Gastroesophageal sphincter (tissue), 4 donors: ENCODE results near the gene ZCCHC14. TPM values are rescaled to one million over a fixed set of nuclear protein-coding genes. Genes with fewer than 3 reads are reported as not detected.
"Not testable (repeated sequence)": the region's sequence is repeated elsewhere in the genome, so short reads cannot be mapped to it uniquely, and the experiment has no call there.

Source experiments
- ATAC-seq: fragments of 150-250 bp; one replicate; pipeline ENCODE4 v1.9.1; 2016; ENCODE audit warnings: mild to moderate bottlenecking, moderate library complexity
- H3K27ac ChIP-seq, 4 donors: fragments of 200-600 bp; sonication (generic) in 3 of 4; 1 replicate in 3 of 4; 2 replicates in 1 of 4; pipeline ENCODE4 v1.5.1; 2016 to 2019
- H3K27me3 ChIP-seq: fragments of 200-600 bp; sonication (generic); one replicate; pipeline ENCODE4 v1.5.1; 2019
- H3K36me3 ChIP-seq, 2 donors: fragments of 200-600 bp; sonication (generic); one replicate each; pipeline ENCODE4 v1.5.1; 2019; ENCODE audit warnings: control low read depth in 1 of 2
- H3K4me1 ChIP-seq, 3 donors: fragments of 200-600 bp; sonication (generic); 1 replicate in 2 of 3; 2 replicates in 1 of 3; pipeline ENCODE4 v1.5.1; 2016 to 2019; ENCODE audit warnings: control low read depth in 2 of 3
- H3K4me3 ChIP-seq, 2 donors: fragments of 200-600 bp; sonication (generic); one replicate each; pipeline ENCODE4 v1.5.1; 2019; ENCODE audit warnings: mild to moderate bottlenecking in 1 of 2, moderate library complexity in 1 of 2
- H3K9me3 ChIP-seq, 3 donors: fragments of 200-600 bp; sonication (generic); one replicate each; pipeline ENCODE4 v1.5.1; 2017 to 2019; ENCODE audit warnings: control low read depth in 2 of 3
- EP300 ChIP-seq: sonication (generic); formaldehyde crosslinking; IDR thresholded peaks from one replicate; pipeline ENCODE4 v1.6.1; 2017; ENCODE audit warnings: antibody characterized with exemption, mild to moderate bottlenecking
- POLR2A ChIP-seq, 2 donors: fragments of 450-650 bp; IDR thresholded peaks; one replicate each; pipeline ENCODE4 v1.6.1; 2017; ENCODE audit warnings: antibody characterized with exemption in 2 of 2, mild to moderate bottlenecking in 2 of 2, moderate library complexity in 1 of 2
- POLR2AphosphoS5 ChIP-seq: sonication (generic); formaldehyde crosslinking; IDR thresholded peaks from one replicate; pipeline ENCODE4 v1.6.1; 2017; ENCODE audit warnings: antibody characterized with exemption
- WGBS, 2 donors: methylation state at CpG; one replicate each; pipeline ENCODE4 v1.1.5; 2018; ENCODE audit warnings: low coverage in 1 of 2; 5-methylcytosine and 5-hydroxymethylcytosine counted together
- total RNA-seq, 4 donors: library from RNA; depleted of rRNA; stranded (reverse); fragments of >200 nt; gene quantifications; one replicate each; pipeline ENCODE4 v1.1.0, GENCODE V29; 2016
- TF ChIP-seq, protein P1 (sequence below), 4 experiments: fragments of 200-600 bp in 2 of 4; fragments of 450-650 bp in 2 of 4; sonication (generic) in 1 of 4; IDR thresholded peaks; one replicate each; pipeline ENCODE4 v1.5.1; 2017 to 2019; ENCODE audit warnings: antibody characterized with exemption in 4 of 4, mild to moderate bottlenecking in 2 of 4, moderate library complexity in 2 of 4

The ZCCHC14 gene
- total RNA-seq, 4 donors from 2014 or later, result 15.5 to 24.9 (median 19.9) TPM

DNA sequence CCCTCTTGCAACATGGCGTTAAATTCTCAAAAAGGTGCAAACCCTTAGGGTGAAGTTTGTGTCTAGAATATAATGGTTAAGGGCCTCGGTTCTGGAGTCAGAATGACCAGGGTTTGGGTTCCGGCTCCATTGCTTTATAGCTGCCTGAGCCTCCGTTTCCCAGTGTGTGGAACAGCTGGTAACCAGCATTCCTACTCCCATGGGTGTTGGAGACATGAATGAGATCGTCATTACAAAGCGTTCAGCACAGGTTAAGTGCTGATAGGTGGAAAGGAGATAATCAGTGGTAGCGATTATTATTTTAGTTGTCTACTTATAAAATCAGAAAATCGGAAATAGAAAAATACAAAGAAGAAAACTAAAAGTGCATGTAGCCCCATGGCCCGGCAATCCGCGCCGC lies 23.5 kb upstream of the ZCCHC14 start:
- WGBS, 2 donors, result 82 to 91% methylated on average over 12 of the region's 12 CpGs
- Histone ChIP-seq H3K27ac (peak overlapping the region in 3 of 4 donors; percentile 19 to 48 (median 43)), H3K27me3 (no peaks in the 10 kb centered on the region), H3K4me1 (peaks cover 0 to 23% (median 0%) of the 10 kb centered on the region in 3 donors), H3K36me3 (no peaks in the 10 kb centered on the region), H3K9me3 (no peaks in the 10 kb centered on the region), H3K4me3 (no peak overlapping the region)
- ATAC-seq, result no peak
- TF ChIP-seq POLR2AphosphoS5 (no peak), POLR2A (IDR thresholded peaks at IDR 0.05) (no peak), EP300 (no peak)
- TF ChIP-seq, protein P1, sequence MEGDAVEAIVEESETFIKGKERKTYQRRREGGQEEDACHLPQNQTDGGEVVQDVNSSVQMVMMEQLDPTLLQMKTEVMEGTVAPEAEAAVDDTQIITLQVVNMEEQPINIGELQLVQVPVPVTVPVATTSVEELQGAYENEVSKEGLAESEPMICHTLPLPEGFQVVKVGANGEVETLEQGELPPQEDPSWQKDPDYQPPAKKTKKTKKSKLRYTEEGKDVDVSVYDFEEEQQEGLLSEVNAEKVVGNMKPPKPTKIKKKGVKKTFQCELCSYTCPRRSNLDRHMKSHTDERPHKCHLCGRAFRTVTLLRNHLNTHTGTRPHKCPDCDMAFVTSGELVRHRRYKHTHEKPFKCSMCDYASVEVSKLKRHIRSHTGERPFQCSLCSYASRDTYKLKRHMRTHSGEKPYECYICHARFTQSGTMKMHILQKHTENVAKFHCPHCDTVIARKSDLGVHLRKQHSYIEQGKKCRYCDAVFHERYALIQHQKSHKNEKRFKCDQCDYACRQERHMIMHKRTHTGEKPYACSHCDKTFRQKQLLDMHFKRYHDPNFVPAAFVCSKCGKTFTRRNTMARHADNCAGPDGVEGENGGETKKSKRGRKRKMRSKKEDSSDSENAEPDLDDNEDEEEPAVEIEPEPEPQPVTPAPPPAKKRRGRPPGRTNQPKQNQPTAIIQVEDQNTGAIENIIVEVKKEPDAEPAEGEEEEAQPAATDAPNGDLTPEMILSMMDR (IDR thresholded peaks at IDR 0.05), result no peak

GRCh38 chr16:87515475-87516330 lies 22.9 kb upstream of the ZCCHC14 start:
- no peaks in the 10 kb centered on the region for H3K27me3 ChIP-seq
- TF ChIP-seq POLR2A (IDR thresholded peaks at IDR 0.05) (no peak), EP300 (no peak), POLR2AphosphoS5 (no peak)
- TF ChIP-seq, protein P1 (IDR thresholded peaks at IDR 0.05), result no peak
- H3K27ac ChIP-seq, result peak overlapping the region in 3 of 4 donors; percentile 19 to 48 (median 43)
- peaks cover 0 to 23% (median 0%) of the 10 kb centered on the region in 3 donors for H3K4me1 ChIP-seq
- no peak for ATAC-seq
- no peaks in the 10 kb centered on the region for H3K9me3 ChIP-seq
- no peaks in the 10 kb centered on the region for H3K36me3 ChIP-seq
- WGBS, 2 donors, result 35 to 64% methylated on average over 5 to 6 of the region's 19 CpGs
- no peak overlapping the region for H3K4me3 ChIP-seq

GRCh38 chr16:87509778-87510177 lies 17.0 kb upstream of the ZCCHC14 start:
- Histone ChIP-seq H3K4me1 (peaks cover 0 to 13% (median 12%) of the 10 kb centered on the region in 3 donors), H3K27me3 (peaks cover 11% of the 10 kb centered on the region)
- not testable (repeated sequence) for H3K36me3 ChIP-seq, H3K9me3 ChIP-seq, ATAC-seq, H3K4me3 ChIP-seq, H3K27ac ChIP-seq
- 94% methylated on average over 3 of the region's 4 CpGs; no CpG with 5 or more reads in 1 of the 2 donors for WGBS, 2 donors

DNA sequence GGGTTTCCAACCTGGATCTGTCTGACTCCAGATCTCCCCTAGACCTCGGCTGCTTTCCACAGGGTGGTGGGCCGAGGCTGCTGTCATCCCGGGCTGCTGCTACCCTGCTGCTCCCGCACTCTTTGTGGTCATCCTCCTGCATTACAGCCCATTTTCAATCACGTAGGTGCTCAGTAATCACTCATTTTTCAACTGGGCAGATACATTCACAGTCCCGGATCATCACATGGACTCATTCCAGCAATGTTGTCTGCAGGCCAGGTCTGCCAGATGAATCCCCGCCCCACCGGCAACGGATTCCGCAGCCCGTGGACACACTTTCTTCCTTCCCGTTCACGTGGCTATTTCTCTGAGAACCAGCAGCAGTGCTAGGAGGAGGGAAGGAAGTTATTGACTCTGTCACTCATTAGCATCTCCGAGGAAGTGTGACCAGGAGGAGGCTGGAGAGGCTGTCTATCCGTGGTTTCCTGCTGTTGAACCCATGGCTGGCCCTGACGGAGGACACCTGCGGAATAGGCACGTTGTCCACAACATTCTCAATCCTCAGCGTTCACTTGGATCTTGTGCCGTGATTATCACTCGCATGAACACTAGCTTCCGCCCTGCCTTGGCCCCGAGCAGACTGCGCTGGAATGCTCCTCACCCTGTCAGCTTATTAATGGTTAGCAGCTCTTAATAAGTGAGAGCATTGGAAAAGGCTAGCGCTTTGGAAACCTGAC lies 14.7 kb upstream of the ZCCHC14 start:
- Histone ChIP-seq H3K4me3 (peak overlapping the region in 1 of 2 donors; percentile 25), H3K4me1 (peaks cover 0 to 13% (median 12%) of the 10 kb centered on the region in 3 donors), H3K9me3 (no peaks in the 10 kb centered on the region), H3K27ac (peak overlapping the region in 3 of 4 donors; percentile 19 to 48 (median 41)), H3K27me3 (peaks cover 11% of the 10 kb centered on the region), H3K36me3 (no peaks in the 10 kb centered on the region)
- ATAC-seq, result peak; percentile 63
- WGBS, 2 donors, result 34 to 36% methylated on average over 11 of the region's 25 CpGs
- TF ChIP-seq POLR2AphosphoS5, result no peak

DNA sequence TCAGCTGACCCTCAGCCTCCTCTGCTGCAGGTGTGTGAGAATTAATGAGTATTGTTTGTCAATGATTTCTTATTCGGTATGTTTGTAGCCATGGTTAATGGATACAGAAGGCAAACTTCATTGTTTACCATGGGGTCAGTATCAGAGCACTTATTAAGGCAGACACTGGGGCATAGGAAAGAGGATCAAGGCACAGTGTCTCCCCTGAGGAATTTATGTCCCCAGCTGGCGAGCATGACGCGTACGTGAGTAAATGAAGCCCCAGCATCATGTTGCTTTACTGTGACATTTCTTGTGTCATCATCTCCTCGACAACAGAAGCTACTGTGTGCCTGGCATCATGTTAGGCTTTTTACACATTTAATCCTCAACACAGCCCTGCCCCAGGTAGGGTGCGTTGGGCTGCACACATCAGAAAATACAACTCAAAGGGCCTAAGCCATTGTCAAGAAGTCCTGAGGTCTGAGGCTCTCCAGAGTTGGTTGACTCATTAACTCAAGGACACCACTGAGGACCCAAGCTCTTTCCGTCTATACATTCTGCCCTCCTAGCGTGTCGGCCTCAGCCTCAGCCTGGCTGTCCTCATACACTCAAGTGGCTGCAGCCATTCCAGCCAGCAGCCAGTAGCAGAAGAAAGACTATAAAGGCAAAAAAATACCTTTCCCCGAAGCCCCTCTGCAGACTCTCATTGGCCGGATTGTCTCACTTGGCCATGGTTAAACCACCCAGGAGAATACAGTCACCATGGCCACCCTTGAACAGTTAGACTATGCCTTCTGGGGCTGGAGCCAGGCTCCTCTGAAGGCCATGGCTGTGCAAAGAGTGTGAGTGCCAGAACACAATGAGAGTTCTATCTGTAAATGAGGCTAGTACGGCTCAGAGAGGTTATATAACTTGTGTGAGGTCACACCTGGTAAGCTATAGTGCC lies 13.9 kb upstream of the ZCCHC14 start:
- Histone ChIP-seq H3K4me1 (peaks cover 0 to 13% (median 12%) of the 10 kb centered on the region in 3 donors), H3K27ac (peak overlapping the region in 3 of 4 donors; percentile 19 to 48 (median 41)), H3K27me3 (peaks cover 11% of the 10 kb centered on the region), H3K4me3 (no peak overlapping the region), H3K9me3 (no peaks in the 10 kb centered on the region), H3K36me3 (no peaks in the 10 kb centered on the region)
- no peak for ATAC-seq
- 70 to 76% methylated on average over 3 of the region's 13 CpGs for WGBS, 2 donors
- no peak for TF ChIP-seq POLR2A (IDR thresholded peaks at IDR 0.05)
- TF ChIP-seq, protein P1 (IDR thresholded peaks at IDR 0.05), result no peak
